Activated CD4-positive, alpha-beta T cell treated with anti-CD3 and anti-CD28 coated beads for 48 hours (primary cell): ENCODE data around the gene ARHGAP19.

Experiments used
- DNase-seq: peaks from one replicate; pipeline ENCODE4 v3.0.0-alpha.2; 2020

The ARHGAP19 gene

DNA sequence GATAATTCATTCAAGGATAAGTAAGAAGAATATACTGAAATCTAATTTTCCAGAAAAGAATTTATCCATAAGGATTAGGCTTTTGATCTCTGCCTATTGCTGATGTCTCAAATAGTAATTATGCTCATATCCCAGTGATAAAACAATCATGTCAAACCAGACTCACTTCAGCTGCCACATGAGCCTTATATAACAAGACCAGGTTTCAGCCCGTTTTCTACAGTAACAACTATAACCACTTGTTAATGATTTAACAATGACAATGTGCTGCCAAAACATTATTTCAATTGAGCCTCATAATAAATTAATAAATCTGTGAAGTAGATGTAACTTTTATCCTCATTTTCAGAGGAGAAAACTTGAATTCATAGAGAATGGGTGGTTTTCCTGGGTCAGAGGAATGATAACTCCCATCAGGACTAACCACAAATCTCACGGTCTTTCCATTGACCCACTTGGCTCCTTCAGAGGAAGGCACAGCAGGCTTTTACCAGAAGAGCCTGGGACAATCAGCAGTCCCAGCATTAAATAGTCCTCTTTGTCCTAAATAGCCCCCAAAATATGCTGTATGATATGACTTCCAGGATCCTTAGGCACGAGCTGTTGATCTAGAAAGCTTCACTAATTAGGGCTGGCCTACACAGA, 64.2 kb downstream of the ARHGAP19 start:
- DNase-seq: no peak

DNA sequence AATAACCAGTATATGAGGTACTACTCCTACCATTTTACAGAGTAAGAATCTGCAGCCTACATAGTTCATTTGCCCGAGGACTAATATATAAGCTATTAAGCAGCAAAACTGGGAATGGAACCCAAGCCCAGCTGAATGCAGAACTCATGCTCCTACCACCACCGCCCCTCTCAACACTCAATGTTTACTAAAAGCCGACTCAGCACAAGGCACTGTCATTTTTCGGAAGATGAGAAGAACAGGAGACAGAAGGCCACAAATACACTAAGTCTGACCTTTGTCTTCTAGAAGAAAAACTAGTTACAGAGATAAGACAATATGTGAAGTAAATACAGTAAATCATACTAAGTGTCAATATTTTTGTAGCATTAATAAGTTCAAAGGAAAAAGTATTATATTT, 66.0 kb downstream of the ARHGAP19 start:
- DNase-seq: no peak

DNA sequence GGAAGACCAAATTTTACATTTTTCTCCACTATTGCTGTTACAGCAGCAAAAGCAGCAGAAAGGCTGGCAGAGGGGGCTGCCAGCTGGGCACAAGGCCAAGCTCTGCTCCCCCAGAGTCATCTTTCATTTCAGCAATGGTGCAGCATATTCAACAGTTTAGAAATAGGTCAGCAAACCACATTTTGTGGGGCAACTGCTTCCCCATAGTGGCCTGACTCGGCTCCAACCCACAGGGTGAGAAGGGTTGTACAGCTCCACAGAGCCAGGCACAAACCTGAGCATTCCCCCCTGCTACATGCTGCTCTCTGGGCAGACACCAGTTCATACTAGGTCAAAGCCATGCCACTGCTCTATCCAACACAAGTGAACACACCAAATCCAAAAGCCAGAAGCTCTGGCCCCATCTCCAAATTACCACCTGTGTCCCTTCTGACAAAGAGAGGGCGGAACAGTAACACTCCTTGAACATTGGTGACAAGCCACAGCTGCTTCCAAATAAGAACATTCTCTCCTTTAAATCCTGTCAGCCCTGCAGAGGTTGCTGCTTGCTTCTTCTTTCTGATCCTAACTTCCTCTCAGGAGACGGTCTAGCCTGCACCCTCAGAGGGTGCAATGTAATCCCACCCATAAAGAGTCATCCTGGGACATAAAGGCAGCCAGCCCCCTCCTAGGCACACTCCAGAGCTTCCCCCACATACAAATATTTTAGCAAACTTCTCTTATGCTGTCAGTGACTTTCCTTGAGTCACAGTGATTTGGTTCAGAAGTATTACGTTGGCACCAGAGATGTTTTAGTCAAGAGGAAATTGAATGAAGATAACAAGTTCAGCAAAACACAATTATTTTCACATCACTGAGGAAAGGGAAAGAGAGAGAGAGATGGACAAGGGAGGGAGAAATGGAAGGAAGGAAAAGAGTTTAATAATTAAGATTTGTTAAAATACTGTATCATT, 67.7 kb downstream of the ARHGAP19 start:
- DNase-seq: no peak

DNA sequence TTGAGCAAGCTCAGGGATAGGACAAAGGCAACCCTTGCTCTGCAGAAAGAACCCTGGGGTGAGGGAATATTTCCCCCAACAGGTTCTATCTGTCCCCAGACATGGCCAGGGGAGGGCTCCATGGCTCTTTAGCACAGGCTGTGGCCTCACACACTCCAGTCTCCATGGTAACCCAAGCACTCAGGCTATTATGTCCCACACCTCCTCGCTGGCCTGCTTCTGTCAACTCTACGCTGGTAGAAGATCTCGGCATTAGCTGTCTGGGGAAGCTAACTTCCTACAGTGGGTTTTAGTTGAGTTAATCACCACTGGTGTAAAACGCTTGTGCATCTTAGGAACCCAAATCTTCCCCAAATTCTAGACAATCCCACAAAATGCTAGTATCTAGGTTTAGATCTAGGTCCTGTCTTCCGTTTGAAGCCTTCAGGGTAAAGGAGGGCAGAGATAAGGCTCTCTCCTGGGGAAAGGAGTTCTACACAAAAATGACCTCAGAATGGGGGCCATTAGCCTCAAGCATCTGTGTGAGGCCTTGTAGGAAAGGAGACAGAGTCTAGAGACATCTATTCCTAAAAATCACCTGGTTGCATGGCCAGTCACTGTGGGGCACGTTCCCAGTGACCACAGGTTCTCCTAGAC, 70.0 kb downstream of the ARHGAP19 start:
- DNase-seq: no peak

DNA sequence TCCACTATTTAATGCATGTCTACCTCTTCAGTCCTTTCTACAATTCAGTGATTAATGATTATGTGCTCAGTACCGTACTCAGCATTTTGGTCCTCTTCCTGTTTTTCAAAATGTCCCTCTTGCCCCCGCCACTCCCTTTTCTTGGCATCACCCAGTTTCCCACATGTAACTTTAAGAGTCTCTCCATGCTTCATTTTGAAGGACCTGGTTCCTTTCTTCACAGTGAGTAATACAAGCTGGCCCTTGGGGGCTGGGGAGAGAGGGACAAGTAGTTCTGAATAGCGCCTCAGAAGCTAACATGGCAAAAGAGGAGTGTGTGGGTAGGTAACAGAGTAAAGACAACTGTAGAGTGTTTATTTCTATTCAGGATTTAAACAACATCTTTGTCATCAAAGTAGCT, 72.1 kb downstream of the ARHGAP19 start:
- DNase-seq: no peak

DNA sequence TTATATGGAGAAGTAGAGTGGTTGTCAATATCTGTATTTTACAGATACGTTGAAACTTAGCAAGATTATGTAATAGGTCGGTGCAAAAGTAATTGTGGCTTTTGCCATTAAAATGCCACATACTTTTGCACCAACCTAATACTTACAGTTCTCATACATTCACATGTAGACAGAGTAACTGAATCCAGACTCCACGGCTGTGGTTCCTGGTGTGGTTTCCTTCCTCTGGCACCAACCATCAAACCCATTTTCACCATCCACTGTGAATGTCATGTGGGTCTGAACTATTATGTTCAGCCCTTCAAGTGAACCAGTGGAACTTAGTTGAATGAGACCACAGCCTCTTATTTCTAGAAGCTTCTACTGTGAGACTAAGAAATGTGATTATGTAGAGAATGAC, 75.1 kb downstream of the ARHGAP19 start:
- no peak for DNase-seq

DNA sequence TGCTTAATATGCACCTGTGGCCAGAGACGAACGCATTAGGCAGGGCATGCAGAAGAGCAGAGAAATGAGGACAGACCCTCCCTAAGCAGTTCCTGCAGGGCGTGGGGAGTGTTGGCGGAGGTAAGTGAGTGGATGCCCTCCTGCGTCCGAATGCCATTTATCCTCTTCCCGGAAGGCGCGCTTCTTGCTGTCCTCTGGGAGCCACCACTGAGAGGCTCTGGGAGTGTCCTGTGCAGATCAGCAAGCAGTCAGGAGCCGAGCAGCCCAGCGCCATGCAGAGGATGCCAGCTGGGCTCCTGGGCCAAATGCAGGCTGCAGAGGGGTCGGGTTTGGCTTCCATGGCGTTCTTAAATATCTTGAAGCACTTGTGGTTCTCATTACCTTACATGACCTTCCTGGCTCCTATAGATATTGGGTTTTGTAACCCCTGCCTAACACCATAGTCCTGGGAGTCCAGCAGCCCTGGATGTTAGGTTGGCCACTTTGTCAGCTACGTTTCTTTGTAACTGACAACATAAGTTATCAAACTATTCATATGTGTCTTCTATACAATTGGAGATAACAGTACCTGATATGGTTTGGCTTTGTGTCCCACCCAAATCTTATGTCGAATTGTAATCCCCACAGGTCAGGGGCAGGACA, 76.7 kb downstream of the ARHGAP19 start:
- DNase-seq: no peak

DNA sequence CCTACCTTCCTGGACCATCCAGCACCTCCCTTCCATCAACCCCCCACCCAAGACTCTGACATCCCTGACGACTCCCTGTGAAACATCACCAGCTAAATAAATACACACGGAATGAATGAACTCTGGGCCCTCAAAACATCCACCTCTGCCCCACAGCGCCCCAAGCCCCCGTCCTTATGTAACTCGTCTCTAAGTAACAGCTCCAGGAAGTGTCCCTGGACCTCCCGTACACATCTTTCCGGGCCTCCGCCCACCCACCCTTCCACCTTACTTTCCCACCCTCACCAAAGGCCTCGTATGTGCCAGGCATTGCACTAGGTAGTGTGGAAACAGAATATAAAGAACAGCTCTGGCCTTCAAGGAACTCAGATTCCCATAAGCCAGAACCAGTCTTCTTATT, 79.0 kb downstream of the ARHGAP19 start:
- DNase-seq: no peak

DNA sequence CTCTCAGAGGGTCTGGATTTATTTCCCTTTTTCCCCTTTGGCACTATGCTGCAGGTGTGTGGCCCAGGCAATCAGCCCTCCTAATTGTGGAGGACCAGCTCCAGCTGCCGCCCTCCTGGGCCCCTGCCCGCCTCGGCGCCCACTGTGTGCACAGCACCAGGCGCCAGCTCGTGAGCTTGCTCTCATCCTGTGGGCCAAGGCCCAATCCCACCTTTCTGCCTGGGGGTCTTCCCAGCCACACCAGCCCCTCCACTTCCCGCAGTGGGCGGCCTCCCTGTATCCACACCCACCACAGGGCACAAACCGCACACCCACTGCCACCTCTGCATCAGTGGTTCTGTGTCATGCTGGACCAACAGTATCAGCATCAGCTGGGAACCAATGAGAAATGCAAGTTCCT, 81.2 kb downstream of the ARHGAP19 start:
- DNase-seq: no peak

DNA sequence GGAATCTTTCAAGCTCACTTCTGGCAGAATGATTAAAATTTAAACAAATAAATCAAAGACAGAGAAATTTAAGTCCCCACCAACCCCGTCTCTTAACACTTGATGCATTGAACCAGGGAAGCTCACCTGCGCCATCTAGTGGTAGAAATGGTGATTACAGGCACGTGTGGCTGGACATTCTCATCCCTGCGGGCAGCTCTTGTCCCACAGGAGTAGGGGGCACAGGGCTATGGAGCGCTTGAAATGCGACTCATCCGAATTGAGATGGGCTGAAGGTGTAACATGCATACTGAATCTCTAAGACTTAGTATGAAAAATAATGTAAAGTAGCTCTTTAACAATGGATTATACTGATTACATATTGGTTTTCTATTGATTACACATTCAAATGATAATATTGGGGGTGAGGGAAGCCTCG, 81.9 kb downstream of the ARHGAP19 start:
- peak; percentile 79 for DNase-seq

DNA sequence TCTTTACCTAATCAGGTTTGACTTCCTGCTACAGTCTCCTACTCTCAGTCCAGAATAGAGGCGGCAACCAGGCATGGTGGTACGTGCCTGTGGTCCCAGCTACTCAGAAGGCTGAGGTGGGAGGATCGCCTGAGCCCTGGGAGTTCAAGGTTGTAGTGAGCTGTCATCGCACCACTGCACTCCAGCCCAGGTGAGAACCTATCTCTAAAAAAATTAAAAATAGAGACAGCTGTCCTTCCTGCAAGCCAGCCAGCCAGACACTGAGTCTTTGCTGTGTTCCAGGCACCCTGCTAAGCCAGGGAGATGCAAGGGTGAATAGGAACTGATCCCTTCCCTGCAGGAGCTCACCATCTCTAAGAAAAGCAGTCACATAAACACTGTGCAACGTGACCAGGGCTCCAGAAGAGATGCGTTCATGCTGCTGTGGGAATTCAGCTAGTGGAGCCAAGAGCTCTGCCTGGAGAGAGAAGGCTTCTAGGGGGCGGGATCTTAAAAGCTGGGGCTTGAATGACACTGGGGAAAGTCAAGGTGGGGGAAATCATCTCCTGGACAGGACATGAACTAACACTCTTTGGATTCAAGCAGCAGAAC, 84.6 kb downstream of the ARHGAP19 start:
- DNase-seq: no peak

DNA sequence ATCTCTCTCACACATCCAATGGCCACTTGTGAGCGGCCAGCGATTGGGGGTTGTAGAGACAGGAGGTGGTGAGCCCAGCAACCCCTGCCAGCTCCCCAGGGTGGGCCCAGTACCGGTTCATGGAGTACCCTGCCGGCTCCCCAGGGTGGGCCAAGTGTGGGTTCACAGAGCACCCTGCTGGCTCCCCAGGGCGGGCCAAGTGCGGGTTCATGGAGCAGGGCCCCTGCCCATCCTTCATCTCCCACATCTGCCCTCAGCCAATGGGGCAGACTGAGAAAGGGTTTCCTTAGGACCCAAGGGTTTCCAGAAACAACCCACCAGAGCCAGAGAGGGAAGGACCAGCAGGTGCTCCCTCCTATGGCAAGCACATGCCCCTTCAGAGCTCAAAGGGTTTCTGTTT, 85.3 kb downstream of the ARHGAP19 start:
- DNase-seq: no peak

DNA sequence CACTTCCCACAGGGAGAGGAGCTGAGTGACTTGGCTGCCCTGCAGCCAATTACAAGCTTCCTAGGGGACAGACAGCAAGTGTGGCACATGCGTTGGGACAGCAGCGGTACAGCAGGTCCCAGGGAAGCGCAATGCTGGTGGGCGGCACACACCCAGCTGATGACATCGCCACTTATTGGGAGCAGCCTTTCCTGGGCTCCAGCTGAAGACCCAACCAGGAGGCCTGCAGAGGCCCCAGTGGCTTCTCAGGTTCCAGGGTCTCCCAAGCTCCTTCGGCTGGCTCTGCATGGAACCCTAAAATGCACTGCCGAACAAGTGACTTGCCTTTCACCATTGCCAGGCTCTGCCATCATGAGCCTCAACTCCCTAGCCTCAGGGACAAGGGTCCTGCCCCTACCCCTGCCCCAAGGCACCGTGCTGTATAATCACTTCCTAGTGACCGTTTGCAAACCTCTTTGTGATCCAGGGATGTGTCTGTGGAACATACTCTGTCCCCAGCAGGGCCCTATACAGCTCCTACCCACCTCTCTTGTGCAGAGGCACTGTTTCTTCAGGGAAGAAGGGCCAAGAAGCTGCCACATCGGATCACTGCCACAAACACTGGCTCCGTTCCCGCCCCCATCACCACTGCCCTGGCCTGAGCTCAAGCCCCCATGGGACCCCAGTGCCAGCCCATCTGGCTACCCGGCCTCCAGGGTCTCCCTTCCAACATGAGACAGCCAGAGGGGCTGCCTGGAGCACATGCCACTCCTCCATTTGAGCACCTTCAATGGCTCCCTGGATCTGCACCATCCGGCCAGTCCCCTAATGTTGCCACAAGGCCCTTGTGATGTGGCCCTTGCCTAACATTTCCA, 87.4 kb downstream of the ARHGAP19 start:
- no peak for DNase-seq

DNA sequence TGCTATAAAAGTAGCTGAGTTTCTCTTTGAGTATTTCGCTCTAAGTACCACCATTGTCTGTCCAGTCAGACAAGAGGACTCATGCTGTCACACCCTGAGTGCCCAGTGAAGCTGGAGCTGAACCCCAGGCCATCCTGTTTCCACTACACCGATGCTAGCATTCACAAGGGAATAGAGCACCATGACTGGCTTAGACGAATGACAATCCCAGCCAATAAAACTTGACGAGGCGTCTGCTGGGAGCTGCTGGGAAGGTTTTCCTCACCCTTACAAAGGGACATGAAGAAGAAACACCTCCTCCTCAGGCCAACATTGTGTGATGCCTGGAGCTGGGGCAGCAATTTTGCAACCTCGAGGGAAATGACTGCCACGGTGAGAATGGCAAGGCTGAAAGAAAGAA, 89.2 kb downstream of the ARHGAP19 start:
- DNase-seq: no peak

DNA sequence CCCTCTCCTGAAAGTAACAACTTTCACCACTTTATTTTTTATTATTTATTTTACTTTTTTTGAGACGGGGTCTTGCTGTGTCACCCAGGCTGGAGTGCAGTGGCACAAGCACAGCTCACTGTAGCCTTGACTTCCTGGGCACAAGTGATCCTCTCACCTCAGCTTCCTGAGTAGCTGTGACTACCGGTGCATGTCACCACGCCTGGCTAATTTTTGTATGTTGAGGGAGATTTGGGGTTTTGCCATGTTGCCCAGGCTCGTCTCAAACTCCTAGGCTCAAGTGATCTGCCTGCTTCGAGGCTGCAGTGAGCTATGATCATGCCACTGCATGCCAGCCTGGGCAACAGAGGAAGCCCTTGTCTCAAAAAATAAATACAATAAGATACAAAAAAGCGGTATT, 91.8 kb downstream of the ARHGAP19 start:
- no peak for DNase-seq

DNA sequence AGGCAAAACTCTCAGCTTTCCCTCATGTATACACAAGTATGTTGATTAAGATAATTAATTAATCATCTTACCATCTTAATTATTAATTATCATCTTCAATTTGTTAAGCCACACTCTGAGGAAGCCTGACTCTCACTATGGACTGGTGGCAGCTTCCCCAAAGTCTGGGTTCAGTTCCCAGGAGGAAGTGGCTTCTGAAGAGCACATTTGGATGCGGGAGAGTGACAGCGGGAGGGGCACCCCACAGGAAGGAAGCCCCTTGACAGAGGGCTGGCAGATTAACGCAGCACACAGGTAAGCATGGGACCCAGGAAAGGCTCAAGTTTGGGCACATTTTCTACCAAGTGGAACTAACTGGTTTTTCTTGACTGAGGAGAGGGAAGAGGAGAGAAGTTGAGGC, 93.3 kb downstream of the ARHGAP19 start:
- no peak for DNase-seq

DNA sequence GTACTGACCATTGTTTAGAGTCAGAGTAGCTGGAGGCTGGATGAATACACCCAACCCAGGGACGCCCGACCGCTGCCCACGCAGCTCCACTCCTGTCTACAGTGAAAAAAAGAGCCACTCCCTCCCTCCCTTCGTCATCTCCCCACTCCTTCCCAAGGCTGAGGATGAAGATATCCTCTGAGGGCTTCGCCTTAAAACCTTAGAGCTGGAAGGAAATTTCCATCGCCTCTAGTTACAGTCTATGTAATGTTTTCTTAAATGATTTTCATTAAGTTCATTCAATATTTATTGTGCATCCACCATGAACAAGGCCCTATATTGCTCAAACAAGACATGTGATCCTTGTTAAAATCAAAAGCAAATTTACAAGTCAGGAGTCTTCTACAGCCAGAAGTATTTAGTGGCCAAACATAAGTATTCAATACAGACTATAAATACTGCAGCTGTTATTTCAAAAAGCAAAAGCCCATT, 95.4 kb downstream of the ARHGAP19 start:
- no peak for DNase-seq

DNA sequence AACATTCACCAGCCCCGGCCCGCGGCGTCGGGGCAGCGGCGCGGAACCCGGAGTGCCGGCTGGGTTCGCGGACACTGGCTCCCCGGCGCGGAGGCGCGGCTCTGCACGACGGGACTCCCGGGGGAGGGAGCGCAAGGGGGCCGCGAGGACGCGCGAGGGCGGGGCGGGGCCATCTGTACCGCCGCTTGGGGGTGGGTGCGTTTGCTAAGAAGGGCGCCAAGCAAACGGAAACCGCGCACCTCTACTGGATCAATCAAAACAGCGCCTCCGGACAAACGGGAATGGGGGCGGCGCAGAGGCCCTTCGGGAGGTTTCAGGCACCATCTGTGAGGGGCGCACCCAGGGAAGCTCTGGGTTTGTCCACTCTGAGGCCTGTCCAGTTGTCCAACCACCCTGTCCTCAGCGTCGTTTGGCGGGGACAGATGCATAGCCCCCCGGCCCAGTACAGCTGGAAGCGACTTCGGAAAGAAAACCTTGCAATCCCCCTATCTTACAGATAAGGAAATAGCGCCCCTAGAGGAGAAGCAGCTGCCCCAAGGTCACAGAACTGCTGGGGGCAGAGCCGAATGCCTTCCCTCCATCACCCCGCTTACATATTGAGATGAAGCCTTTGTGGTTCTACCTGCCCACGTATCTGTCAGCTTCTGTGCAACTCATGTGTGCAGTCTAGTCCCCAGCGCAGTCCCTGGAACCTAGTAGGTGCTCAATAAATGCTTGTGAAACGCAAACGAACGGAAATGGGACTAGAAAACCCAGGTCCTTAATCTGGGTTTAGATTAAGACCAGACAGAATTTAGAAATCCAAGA, 96.0 kb downstream of the ARHGAP19 start:
- DNase-seq: peak; percentile 72

DNA sequence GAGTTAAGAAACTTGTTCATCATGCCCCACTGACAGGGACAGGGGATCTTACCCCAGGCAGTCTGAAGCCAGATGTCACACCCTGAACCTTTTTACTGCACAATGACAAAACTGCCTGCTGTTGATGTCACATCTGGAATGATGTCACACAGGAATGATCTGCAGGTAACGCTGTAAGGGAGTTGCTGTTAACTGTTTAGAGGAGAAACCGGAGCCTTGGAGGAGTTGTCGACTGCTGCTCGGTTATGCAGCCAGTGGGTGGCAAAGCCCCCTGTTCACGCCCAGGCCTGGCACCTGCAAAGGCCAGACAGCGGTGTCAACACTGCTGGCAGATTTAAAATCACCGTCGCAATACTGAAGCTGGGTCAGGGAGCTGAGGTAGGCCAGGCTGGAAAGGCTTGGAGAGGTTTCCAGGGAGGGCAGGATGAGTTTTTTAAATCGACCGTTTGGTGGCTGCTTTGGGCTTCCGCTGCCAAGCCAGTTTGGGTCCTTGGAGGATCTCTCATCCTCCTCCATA, 96.7 kb downstream of the ARHGAP19 start:
- no peak for DNase-seq

DNA sequence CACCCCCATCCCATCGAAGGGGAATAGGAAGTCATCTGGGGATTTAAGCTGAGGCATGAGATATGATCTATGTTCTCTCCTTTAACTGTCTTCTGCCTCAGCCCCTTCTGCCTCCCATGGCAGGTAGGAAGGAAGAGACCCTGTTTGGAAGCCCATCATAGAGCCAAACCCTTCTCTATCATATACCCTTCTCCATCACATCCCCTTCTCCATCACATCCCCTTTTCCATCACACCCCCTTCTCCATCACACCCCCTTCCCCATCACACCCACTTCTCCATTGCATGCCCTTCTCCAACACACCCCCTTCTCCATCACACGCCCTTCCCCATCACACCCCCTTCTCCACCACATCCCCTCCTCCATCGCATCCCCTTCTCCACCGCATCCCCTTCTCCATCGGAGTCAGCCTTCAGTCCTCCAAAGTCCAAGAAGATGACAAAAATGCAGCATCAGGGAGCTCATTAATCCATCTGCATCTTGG, 99.4 kb downstream of the ARHGAP19 start:
- DNase-seq: no peak

DNA sequence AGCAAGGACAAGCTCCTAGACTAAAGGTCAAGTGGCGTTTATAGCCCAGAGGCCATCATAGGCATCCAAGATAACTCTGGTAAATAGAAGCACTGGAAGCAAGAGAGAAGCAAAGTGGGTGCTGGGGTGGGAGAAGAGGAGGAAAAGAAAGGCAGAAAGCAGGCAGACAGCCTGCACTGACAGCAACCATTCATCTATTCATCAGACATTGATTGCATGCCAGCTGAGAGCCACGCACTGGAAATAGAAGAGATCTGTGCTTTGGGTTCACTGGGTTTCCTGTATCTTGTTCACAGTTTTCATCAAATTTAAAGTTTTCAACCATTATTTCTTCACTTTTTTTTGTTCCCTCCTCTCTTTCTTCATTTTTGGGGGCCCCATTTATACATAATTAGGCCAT, 102.0 kb downstream of the ARHGAP19 start:
- no peak for DNase-seq
